ENCODE measurements around the gene CPNE7.

GRCh38 chr16:89619840-89620239 lies 44.3 kb downstream of the CPNE7 start:
- TF ChIP-seq ZNF143 (CRISPR knock-in tag; IDR thresholded peaks at IDR 0.05) (no peak), NUFIP1 (IDR thresholded peaks at IDR 0.05; ENCODE audit: partially characterized antibody) (no peak), SNRNP70 (optimal IDR thresholded peaks at IDR 0.05; ENCODE audit: low read depth, low read length) (no peak), ZBTB49 (CRISPR knock-in tag; IDR thresholded peaks at IDR 0.05; ENCODE audit: borderline replicate concordance) (no peak), GATA2 (CRISPR knock-in tag; IDR thresholded peaks at IDR 0.05) (no peak), CTCF (IDR thresholded peaks at IDR 0.05 in 2 of 3, conservative IDR thresholded peaks at IDR 0.05 in 1 of 3; ENCODE audit: insufficient read depth in 2 of 3, low read depth in 1 of 3, low read length in 3 of 3) (no peak), EZH2 (IDR thresholded peaks at IDR 0.05; ENCODE audit: borderline replicate concordance, low read depth, low read length) (no peak), REST (IDR thresholded peaks at IDR 0.05; ENCODE audit: borderline replicate concordance) (no peak), REST (CRISPR knock-in tag; IDR thresholded peaks at IDR 0.05; ENCODE audit: low read depth) (no peak), ATF3 (IDR thresholded peaks at IDR 0.05) (no peak), ATF3 (CRISPR knock-in tag; conservative IDR thresholded peaks at IDR 0.05) (no peak), JUND (IDR thresholded peaks at IDR 0.05; ENCODE audit: borderline replicate concordance, low read depth, low read length) (no peak), JUND (tag; IDR thresholded peaks at IDR 0.05; ENCODE audit: borderline replicate concordance, low read depth, low read length) (no peak), MAFF (IDR thresholded peaks at IDR 0.05; ENCODE audit: low read length) (no peak), PRDM10 (IDR thresholded peaks at IDR 0.05; ENCODE audit: partially characterized antibody) (no peak), TAF1 (IDR thresholded peaks at IDR 0.05; ENCODE audit: control insufficient read depth, extremely low read depth, insufficient read depth, low read length, severe bottlenecking) (no peak), POLR2AphosphoS5 (IDR thresholded peaks at IDR 0.05; ENCODE audit: control insufficient read depth, insufficient read depth, low read depth, low read length) (no peak)

Data from K562 (cell line).